BE2C (cell line): Measurements from ENCODE around the gene EREG.
"Not testable (repeated sequence)": the region's sequence is repeated elsewhere in the genome, so short reads cannot be mapped to it uniquely, and the experiment has no call there.

ENCODE experiments used
- DNase-seq: peaks from one replicate; pipeline ENCODE4 v3.0.0-alpha.2; 2020
- H3K27me3 ChIP-seq: fragments of 250-450 bp; sonication (Bioruptor Pico); 2 replicates; pipeline ENCODE4 v1.5.1; 2020; ENCODE audit warnings: mild to moderate bottlenecking
- H3K36me3 ChIP-seq: fragments of 250-450 bp; sonication (Bioruptor Pico); 2 replicates; pipeline ENCODE4 v1.5.1; 2020; ENCODE audit warnings: mild to moderate bottlenecking
- H3K4me1 ChIP-seq: fragments of 250-450 bp; sonication (Bioruptor Pico); 2 replicates; pipeline ENCODE4 v1.5.1; 2020
- H3K4me3 ChIP-seq: 2 replicates; pipeline ENCODE4 v1.5.1; 2011; ENCODE audit warnings: low read depth, low read length
- H3K9me3 ChIP-seq: fragments of 250-450 bp; sonication (Bioruptor Pico); 2 replicates; pipeline ENCODE4 v1.5.1; 2020
- TF ChIP-seq, protein P1 (sequence below): IDR thresholded peaks from 2 replicates; pipeline ENCODE4 v1.5.1; 2012; ENCODE audit warnings: mild to moderate bottlenecking, low read depth, low read length

The EREG gene

DNA sequence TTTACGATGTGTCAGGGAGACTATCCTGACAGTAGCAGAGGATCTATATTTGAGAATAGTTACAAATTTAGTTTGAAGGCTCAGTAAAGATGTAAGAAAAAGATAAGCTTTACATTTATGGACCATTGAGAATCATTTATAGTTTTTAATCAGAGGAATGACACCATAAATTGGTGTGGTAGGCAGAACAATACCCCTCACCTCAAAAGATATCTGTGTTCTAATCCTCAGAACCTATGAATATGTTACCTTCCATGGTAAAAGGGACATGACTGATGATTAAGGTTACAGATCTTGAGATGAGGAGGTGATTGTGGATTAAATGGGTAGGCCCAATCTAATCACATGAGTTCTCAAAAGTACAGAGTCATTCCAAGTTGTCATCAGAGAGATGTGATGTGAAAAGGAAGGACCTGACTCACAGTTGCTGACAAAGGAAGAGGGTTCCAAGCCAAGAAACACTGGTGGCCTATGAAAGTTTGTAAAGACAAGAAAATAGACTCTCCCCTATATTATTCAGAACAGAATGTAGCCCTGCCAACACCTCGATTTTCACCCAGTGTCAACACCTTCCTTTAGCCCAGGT, 27.0 kb downstream of the EREG start:
- Histone ChIP-seq H3K9me3 (no peaks in the 10 kb centered on the region), H3K4me1 (no peaks in the 10 kb centered on the region), H3K27me3 (no peaks in the 10 kb centered on the region), H3K4me3 (no peak overlapping the region), H3K36me3 (no peaks in the 10 kb centered on the region)
- no peak for DNase-seq
- TF ChIP-seq, protein P1, sequence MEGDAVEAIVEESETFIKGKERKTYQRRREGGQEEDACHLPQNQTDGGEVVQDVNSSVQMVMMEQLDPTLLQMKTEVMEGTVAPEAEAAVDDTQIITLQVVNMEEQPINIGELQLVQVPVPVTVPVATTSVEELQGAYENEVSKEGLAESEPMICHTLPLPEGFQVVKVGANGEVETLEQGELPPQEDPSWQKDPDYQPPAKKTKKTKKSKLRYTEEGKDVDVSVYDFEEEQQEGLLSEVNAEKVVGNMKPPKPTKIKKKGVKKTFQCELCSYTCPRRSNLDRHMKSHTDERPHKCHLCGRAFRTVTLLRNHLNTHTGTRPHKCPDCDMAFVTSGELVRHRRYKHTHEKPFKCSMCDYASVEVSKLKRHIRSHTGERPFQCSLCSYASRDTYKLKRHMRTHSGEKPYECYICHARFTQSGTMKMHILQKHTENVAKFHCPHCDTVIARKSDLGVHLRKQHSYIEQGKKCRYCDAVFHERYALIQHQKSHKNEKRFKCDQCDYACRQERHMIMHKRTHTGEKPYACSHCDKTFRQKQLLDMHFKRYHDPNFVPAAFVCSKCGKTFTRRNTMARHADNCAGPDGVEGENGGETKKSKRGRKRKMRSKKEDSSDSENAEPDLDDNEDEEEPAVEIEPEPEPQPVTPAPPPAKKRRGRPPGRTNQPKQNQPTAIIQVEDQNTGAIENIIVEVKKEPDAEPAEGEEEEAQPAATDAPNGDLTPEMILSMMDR: no peak

DNA sequence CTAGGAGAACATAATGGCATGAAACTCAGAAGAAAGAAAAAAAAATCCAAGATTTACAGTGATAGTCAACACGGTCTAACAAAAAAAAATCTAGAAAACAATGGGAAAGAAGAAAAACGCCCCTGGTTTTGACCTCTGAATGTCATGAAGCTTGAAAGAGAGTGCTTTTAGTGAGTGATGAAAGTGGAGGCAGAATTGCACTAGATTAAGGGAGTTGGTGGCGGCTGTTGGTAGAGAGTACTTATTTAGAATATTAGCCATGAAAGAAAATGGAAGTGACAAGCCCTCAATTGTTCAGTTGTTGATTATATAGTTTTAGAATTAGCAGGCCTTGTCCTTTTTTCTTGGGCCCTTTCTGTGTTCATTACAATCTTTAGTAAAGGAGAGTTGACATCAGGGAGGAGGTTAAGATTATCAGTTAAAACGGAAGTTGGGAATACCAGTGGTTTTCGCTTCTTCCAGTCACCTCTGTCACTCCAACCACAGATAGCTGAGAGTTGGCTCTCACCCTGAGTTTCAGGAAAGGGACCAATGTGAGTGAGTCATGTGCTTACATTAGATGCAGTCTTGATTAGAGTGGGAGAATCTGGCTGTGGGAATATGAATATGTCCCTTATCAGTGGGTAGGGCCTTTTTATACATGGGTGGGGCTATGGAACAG, 29.7 kb downstream of the EREG start:
- H3K27me3 ChIP-seq: no peaks in the 10 kb centered on the region
- no peaks in the 10 kb centered on the region for H3K9me3 ChIP-seq
- H3K4me3 ChIP-seq: no peak overlapping the region
- TF ChIP-seq, protein P1: no peak
- no peak for DNase-seq
- H3K4me1 ChIP-seq: no peaks in the 10 kb centered on the region
- H3K36me3 ChIP-seq: no peaks in the 10 kb centered on the region

DNA sequence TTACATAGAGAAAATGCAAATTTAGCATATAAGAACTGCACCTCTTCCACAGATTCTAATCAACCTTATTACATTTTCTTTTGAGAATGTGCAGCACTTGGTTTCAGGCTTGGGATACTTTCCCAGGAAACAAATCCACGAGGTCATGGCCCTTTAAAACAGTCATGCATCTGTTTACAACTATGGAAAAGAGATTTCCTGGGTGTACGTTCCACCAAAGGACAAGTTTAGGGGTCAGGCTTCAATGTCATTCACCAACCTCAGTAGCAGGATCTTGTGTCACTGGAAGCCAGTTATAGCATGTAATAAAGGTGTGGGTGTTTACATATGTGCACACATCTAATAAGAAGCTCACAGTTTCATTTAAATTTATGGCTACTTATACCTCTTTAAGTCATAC, 30.7 kb downstream of the EREG start:
- no peaks in the 10 kb centered on the region for H3K36me3 ChIP-seq
- TF ChIP-seq, protein P1: no peak
- no peak for DNase-seq

DNA sequence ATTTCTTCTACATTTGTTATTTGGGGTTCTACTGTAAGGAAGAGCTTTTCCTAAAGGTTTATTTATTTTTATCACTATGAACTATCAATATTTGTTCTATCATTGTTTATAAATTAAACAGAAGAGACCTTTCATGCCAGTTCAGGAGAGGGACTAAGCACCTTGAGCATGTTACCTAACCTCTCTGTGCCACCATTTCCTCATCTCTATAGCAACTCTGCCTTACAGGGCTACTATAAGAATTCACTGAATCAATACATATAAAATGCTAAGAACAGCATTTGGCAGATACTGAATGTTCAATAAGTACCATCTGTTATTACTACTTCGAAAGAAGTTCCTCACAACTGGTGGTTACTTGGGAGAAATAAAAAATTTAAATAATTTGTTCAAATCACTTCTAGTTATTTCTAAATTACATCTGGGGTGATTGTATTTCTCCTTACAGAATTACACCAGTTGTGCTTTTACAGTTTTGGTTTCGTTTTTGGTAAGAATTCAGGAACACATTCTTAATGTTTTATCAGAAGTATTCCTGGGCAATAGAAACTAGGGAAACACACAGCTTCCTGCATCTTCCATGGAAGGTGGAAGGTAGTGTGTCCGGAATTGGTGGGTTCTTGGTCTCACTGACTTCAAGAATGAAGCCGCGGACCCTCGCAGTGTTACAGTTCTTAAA, 32.9 kb downstream of the EREG start:
- H3K27me3 ChIP-seq: no peaks in the 10 kb centered on the region
- no peaks in the 10 kb centered on the region for H3K4me1 ChIP-seq
- H3K4me3 ChIP-seq: peak overlapping the region; percentile 25
- DNase-seq: no peak
- TF ChIP-seq, protein P1: no peak
- no peaks in the 10 kb centered on the region for H3K36me3 ChIP-seq
- no peaks in the 10 kb centered on the region for H3K9me3 ChIP-seq

More for the DNA sequence above, 30.7 kb downstream of the EREG start:
- Histone ChIP-seq H3K4me3 (no peak overlapping the region), H3K4me1 (no peaks in the 10 kb centered on the region), H3K27me3 (no peaks in the 10 kb centered on the region), H3K9me3 (no peaks in the 10 kb centered on the region)

DNA sequence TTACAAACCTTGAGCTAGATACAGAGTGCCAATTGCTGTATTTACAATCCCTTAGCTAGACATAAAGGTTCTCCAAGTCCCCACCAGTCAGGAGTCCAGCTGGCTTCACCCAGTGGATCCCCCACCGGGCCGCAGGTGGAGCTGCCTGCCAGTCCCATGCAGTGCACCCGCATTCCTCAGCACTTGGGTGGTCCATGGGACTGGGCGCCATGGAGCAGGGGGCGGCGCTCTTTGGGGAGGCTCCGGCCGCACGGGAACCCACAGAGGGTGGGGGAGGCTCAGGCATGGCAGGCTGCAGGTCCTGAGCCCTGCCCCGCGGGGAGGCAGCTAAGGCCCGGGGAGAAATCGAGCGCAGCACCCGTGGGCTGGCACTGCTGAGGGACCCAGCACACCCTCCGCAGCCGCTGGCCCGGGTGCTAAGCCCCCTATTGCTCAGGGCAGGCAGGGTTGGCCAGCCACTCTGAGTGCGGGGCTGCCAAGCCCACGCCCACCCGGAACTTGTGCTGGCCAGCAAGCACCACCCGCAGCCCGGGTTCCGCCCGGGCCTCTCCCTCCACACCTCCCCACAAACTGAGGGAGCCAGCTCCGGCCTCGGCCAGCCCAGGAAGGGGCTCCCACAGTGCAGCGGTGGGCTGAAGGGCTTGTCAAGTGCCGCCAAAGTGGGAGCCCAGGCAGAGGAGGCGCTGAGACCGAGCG, 34.1 kb downstream of the EREG start:
- not testable (repeated sequence) for H3K36me3 ChIP-seq, H3K27me3 ChIP-seq, H3K9me3 ChIP-seq, H3K4me3 ChIP-seq, H3K4me1 ChIP-seq, DNase-seq

DNA sequence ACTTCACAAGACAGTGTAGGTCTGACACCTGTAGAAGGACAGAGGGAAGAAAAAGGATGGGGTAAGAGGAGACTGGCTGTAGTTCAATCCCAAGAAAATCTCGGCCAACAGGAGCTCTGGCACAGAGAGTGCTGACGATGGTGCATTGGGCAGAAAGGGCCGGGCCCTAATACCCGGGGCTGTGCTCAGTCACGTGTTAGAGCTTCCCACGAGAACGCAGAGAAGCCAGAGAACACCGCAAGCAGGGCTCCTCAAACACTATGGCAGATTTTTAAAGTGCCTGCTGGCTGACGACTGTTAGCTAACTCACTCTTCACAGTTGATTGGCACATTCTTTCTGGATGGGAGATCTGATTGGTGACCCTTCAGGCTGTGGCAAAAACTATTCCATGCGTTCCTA, 35.5 kb downstream of the EREG start:
- Histone ChIP-seq H3K36me3 (no peaks in the 10 kb centered on the region), H3K9me3 (no peaks in the 10 kb centered on the region), H3K4me3 (no peak overlapping the region), H3K27me3 (no peaks in the 10 kb centered on the region), H3K4me1 (no peaks in the 10 kb centered on the region)
- TF ChIP-seq, protein P1: no peak
- DNase-seq: no peak
